Measurements from ENCODE around the gene PCK1.

DNA sequence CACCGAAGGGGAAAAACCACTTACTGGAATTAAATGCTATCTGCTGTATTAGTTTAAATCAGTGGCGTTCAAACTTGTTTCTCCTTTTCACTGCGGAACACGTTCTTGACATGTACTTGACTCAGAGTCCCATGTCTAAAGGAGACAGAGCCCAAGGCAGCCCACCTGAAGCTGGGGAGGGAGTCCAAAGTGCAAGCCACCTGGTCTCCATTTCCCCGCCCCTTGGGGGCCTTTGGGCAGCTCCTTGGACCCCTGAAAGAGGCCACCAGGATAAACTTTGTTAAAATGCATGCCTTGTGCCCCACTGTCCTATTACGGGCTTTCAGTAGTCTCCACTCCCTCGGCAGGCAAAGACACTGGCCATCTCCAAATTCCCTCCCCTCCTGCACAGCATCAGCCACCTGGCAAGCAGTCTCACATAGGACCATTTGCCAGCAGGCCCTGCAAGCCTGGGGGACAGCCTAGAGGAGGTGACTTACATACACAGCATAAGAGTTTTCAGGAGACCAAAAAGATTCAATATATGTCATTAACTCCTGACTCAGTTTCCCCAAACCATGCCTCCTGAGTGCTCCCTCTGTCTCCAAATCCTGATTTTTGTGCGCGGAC, 6.7 kb downstream of the PCK1 start:
- TF ChIP-seq, protein P1, sequence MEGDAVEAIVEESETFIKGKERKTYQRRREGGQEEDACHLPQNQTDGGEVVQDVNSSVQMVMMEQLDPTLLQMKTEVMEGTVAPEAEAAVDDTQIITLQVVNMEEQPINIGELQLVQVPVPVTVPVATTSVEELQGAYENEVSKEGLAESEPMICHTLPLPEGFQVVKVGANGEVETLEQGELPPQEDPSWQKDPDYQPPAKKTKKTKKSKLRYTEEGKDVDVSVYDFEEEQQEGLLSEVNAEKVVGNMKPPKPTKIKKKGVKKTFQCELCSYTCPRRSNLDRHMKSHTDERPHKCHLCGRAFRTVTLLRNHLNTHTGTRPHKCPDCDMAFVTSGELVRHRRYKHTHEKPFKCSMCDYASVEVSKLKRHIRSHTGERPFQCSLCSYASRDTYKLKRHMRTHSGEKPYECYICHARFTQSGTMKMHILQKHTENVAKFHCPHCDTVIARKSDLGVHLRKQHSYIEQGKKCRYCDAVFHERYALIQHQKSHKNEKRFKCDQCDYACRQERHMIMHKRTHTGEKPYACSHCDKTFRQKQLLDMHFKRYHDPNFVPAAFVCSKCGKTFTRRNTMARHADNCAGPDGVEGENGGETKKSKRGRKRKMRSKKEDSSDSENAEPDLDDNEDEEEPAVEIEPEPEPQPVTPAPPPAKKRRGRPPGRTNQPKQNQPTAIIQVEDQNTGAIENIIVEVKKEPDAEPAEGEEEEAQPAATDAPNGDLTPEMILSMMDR (IDR thresholded peaks at IDR 0.05) = no peak
- TF ChIP-seq ZFX (IDR thresholded peaks at IDR 0.05; ENCODE audit: borderline replicate concordance) = no peak
